Omental fat pad (tissue), 4 donors: Measurements from ENCODE around the gene ADAMTS12. TPM values are rescaled to one million over a fixed set of nuclear protein-coding genes. Genes with fewer than 3 reads are reported as not detected.

Experiments
- ATAC-seq: fragments of 150-250 bp; one replicate; pipeline ENCODE4 v1.9.1; 2016; ENCODE audit warnings: mild to moderate bottlenecking, moderate library complexity; ENCODE audit not compliant: low FRiP score
- DNase-seq: peaks from one replicate; pipeline ENCODE4 v3.0.0-alpha.2; 2019; ENCODE audit warnings: low spot score
- CTCF ChIP-seq, 3 donors: fragments of 450-650 bp; IDR thresholded peaks; one replicate each; pipeline ENCODE4 v1.5.1; 2016 to 2017; ENCODE audit warnings: antibody characterized with exemption in 3 of 3, mild to moderate bottlenecking in 3 of 3, moderate library complexity in 2 of 3
- total RNA-seq, 4 donors: library from RNA; depleted of rRNA; stranded (reverse); fragments of >200 nt; gene quantifications; one replicate each; pipeline ENCODE4 v1.1.0, GENCODE V29; 2016

ADAMTS12 gene
- total RNA-seq, 4 donors from 2014 or later = 17.5 to 42.9 (median 24.0) TPM

GRCh38 chr5:33504570-33504969 is 387.2 kb downstream of the ADAMTS12 start:
- ATAC-seq (no peak), DNase-seq (no peak)
- TF ChIP-seq CTCF (IDR thresholded peaks at IDR 0.05) = no peak

GRCh38 chr5:33501899-33502298 is 389.9 kb downstream of the ADAMTS12 start:
- no peak for TF ChIP-seq CTCF (IDR thresholded peaks at IDR 0.05)
- no peak for DNase-seq
- no peak for ATAC-seq

DNA sequence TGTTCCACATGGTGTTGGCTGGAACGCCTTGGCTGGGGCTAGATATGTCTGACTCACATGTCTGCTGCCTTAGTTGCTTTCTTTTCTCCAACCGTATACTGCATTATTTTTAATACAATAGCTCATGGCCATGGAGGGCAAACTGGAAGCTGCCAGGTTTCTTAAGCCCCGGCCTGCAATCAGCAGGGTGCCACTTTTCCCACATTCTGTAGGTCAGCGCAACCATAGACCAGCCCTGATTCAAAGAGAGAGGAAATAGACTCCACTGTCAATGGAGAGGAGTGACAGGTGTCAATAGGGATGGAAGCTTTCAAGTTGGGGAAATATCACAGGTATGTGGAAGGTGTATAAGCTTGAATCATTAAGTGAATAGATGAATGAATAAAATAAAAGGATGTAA is 390.5 kb downstream of the ADAMTS12 start:
- no peak for TF ChIP-seq CTCF (IDR thresholded peaks at IDR 0.05)
- DNase-seq (no peak), ATAC-seq (no peak)

- ATAC-seq = no peak
- no peak for DNase-seq
- no peak for TF ChIP-seq CTCF (IDR thresholded peaks at IDR 0.05)
These were observed 397.3 kb downstream of the ADAMTS12 start for GRCh38 chr5:33494466-33494865.

DNA sequence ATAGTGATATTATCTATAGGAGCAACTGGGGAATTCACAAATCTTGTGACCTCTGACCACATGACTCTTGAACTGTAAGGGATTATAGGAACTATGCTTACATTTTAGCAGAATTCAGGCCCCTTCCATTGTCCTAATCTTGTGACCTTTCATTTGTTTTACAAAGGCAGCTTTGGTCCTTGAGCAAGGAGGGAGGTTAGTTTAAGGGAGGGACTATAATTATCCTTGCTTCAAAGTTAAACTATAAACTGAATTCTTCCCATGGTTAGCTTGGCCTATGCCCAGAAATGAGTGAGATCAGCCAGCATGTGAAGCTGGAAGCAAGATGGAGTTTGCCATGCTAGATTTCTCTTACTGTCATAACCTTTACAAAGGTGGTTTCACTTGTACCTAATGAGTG is 399.8 kb downstream of the ADAMTS12 start:
- ATAC-seq (no peak), DNase-seq (no peak)
- no peak for TF ChIP-seq CTCF (IDR thresholded peaks at IDR 0.05)

GRCh38 chr5:33490071-33490665 is 401.6 kb downstream of the ADAMTS12 start:
- DNase-seq = no peak

More at GRCh38 chr5:33490071-33490665, 401.6 kb downstream of the ADAMTS12 start:
- ATAC-seq = no peak
- no peak for TF ChIP-seq CTCF (IDR thresholded peaks at IDR 0.05)
